OCI-LY3 (cell line): ENCODE measurements around the gene TCEANC.

Experiments
- H2AFZ ChIP-seq: fragments of 200-600, 300-600 bp; shearing (Covaris generic); 2 replicates; pipeline ENCODE4 v1.6.0; 2014; ENCODE audit warnings: antibody characterized with exemption, low read depth, low read length
- H3K27ac ChIP-seq: fragments of 200-600, 300-600 bp; sonication (generic); 2 replicates; pipeline ENCODE4 v1.5.1; 2014; ENCODE audit warnings: mild to moderate bottlenecking, low read length, moderate library complexity, mixed read lengths
- H3K27me3 ChIP-seq: fragments of 200-600, 300-600 bp; sonication (generic); 2 replicates; pipeline ENCODE4 v1.6.1; 2014; ENCODE audit warnings: low read depth, low read length, mixed read lengths
- H3K36me3 ChIP-seq: fragments of 200-600, 300-600 bp; sonication (generic); replicated peaks from 2 replicates; pipeline ENCODE3; 2014; ENCODE audit warnings: low read depth, low read length, mixed read lengths
- H3K4me1 ChIP-seq: fragments of 300-600, 200-600 bp; sonication (generic); 2 replicates; pipeline ENCODE4 v1.6.1; 2014; ENCODE audit warnings: low read length, mixed read lengths
- H3K4me2 ChIP-seq: fragments of 200-600, 300-600 bp; sonication (generic); 2 replicates; pipeline ENCODE4 v1.6.1; 2014; ENCODE audit warnings: low read length, mixed read lengths
- H3K4me3 ChIP-seq: fragments of 300-600, 200-600 bp; sonication (generic); 2 replicates; pipeline ENCODE4 v1.5.1; 2014; ENCODE audit warnings: antibody characterized with exemption, mild to moderate bottlenecking, low read length, moderate library complexity
- H3K79me2 ChIP-seq: fragments of 300-600, 200-600 bp; shearing (Covaris generic); 2 replicates; pipeline ENCODE4 v1.6.1; 2014; ENCODE audit warnings: mild to moderate bottlenecking, low read length, mixed read lengths
- H3K9ac ChIP-seq: fragments of 300-600, 200-600 bp; shearing (Covaris generic); 2 replicates; pipeline ENCODE4 v1.6.0; 2014; ENCODE audit warnings: mild to moderate bottlenecking, low read length, moderate library complexity
- H3K9me3 ChIP-seq: fragments of 200-600, 300-600 bp; shearing (Covaris generic); 2 replicates; pipeline ENCODE4 v1.6.1; 2014; ENCODE audit warnings: low read length, mixed read lengths; ENCODE audit not compliant: insufficient read depth
- H4K20me1 ChIP-seq: fragments of 200-600, 300-600 bp; sonication (generic); 2 replicates; pipeline ENCODE4 v1.6.1; 2016; ENCODE audit warnings: low read length, mixed read lengths; ENCODE audit not compliant: insufficient read depth
- CTCF ChIP-seq: fragments of 200-600, 300-600 bp; sonication (generic); IDR thresholded peaks from 2 replicates; pipeline ENCODE4 v1.5.1; 2014; ENCODE audit warnings: antibody characterized with exemption, low read length, low read depth
- EZH2phosphoT487 ChIP-seq: fragments of 200-600 bp; shearing (Covaris generic); IDR thresholded peaks from 2 replicates; pipeline ENCODE4 v1.6.1; 2018; ENCODE audit warnings: antibody characterized with exemption, mixed run types, low read depth

TCEANC gene

DNA sequence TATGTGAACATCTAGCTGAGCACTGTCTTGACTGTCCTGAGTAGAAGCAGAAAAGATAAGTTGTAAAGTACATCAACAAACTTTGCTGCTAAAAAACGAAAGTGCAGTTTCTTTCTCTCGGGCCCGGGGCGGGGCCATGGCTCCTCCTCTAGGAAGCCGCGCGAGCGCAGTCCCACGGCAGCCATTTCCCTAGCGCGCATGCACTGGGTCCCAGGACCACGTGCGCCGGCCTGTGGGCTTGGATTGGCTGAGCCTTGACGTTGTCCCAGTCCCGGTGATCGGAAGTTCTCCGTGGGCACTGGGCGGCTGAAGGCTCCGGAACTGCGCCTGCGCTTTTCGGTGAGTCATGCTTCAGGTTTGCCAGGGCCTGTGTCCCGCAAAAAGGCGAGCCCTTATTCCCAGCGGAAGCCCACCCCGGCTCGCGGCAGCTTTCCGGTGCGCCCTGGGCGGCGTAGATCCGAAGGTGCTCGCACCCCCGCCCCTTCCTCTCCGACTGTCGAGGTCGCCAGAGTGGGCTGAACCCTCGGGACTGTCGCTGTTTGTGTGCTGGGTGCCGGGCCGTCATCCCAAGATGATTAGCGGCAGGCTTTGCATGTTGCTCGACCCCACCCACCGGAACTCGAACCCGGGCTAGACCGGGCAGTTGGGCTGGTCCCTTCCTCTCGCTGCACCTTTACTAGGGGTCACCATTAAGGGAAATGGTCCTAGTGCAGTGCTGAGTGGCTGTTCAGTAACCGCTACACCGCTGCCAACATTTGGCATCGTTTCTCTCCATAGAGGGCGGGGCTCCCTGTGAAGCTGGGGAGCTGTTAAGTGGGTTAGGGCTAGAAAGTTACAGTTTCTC, at the start of gene TCEANC:
TCEANC (plus strand) TSS at position 292 of the 844 bp plus-strand sequence. CDS start 9,368 bp downstream, outside the sequence.
- no peaks in the 10 kb centered on the region for H3K36me3 ChIP-seq
- no peaks in the 10 kb centered on the region for H3K27me3 ChIP-seq
- H3K9ac ChIP-seq, result peak within 1 kb of the TSS; percentile 79
- peaks cover 10% of the 10 kb centered on the region for H3K79me2 ChIP-seq
- H2AFZ ChIP-seq, result peak within 1 kb of the TSS; percentile 72
- H4K20me1 ChIP-seq, result no peaks in the 10 kb centered on the region
- H3K27ac ChIP-seq, result peak within 1 kb of the TSS; percentile 88
- TF ChIP-seq EZH2phosphoT487 (no peak), CTCF (no peak)
- peaks cover 9% of the 10 kb centered on the region for H3K4me1 ChIP-seq
- peak within 1 kb of the TSS; percentile 94 for H3K4me2 ChIP-seq
- H3K9me3 ChIP-seq, result no peaks in the 10 kb centered on the region
- H3K4me3 ChIP-seq, result peak within 1 kb of the TSS; percentile 91

GRCh38 chrX:13605611-13606010, 47.3 kb upstream of the TCEANC start:
- Histone ChIP-seq H3K36me3 (no peaks in the 10 kb centered on the region), H3K9ac (no peak overlapping the region), H3K4me1 (peaks cover 9% of the 10 kb centered on the region), H3K9me3 (no peaks in the 10 kb centered on the region), H2AFZ (no peak overlapping the region), H3K79me2 (no peaks in the 10 kb centered on the region), H3K4me3 (no peak overlapping the region), H3K27ac (no peak overlapping the region), H3K4me2 (no peak overlapping the region), H3K27me3 (peaks cover 6% of the 10 kb centered on the region; the same call in 1 of the 2 replicates), H4K20me1 (no peaks in the 10 kb centered on the region)
- TF ChIP-seq CTCF (no peak), EZH2phosphoT487 (no peak)

DNA sequence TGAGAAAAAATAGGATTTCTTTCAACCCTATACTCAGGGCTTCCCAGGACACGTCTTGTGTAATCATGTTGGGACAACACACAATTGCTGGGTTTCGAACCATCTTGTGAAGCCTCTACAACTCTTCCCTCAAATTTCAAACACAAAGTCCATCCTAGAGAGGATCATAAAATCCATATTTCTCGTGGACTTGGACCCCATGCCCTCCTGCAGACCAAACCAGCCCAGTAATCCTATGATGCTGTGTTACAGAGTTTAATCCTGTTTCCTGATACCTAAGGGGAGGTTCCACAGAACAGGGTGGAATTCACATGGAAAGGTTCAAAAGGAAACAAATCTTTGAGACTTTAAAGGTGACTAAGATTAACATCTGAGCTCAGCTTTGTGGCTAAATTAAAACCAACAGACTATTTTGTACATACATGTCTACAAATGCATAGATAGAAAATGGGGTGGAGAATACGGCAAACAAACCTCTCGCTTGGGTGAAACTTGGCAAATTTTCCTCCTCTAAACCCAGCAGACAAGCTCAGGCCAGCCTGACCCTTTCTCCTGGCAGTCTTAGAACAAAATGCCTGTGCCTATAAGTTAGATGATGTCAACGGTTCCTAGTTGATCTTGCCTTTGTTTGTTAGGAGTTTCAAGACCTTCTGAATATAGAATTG, 45.5 kb upstream of the TCEANC start:
- H3K27me3 ChIP-seq, result peaks cover under 1% of the 10 kb centered on the region; the same call in 1 of the 2 replicates
- H3K79me2 ChIP-seq, result no peaks in the 10 kb centered on the region
- H2AFZ ChIP-seq, result no peak overlapping the region
- H3K9ac ChIP-seq, result no peak overlapping the region
- H3K9me3 ChIP-seq, result no peaks in the 10 kb centered on the region
- TF ChIP-seq CTCF (no peak), EZH2phosphoT487 (no peak)
- no peak overlapping the region for H3K4me3 ChIP-seq
- no peaks in the 10 kb centered on the region for H3K4me1 ChIP-seq
- no peak overlapping the region for H3K27ac ChIP-seq
- H4K20me1 ChIP-seq, result no peaks in the 10 kb centered on the region
- H3K4me2 ChIP-seq, result no peak overlapping the region
- no peaks in the 10 kb centered on the region for H3K36me3 ChIP-seq

DNA sequence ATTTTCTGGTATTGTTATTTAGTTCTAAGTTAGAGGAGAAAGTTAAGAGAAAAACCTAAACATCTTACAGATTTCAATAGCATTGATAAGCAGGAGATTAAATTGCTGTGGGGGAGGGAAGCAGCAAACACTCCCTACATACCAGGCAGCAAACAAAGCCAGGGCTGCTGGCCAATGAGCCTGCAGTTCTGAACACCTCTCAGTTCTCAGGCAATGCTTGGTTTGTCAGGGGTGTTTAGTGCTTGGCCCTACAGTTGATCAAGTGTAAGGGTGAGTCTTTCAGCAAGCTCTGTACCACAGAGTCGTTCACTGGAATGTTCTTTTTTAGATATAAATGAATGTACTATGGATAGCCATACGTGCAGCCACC, 45.0 kb upstream of the TCEANC start:
- H2AFZ ChIP-seq, result no peak overlapping the region
- H3K9me3 ChIP-seq, result no peaks in the 10 kb centered on the region
- no peak overlapping the region for H3K4me3 ChIP-seq
- no peaks in the 10 kb centered on the region for H3K4me1 ChIP-seq
- H4K20me1 ChIP-seq, result no peaks in the 10 kb centered on the region
- TF ChIP-seq EZH2phosphoT487, result no peak
- no peak for TF ChIP-seq CTCF
- H3K27me3 ChIP-seq, result no peaks in the 10 kb centered on the region
- no peaks in the 10 kb centered on the region for H3K36me3 ChIP-seq
- H3K9ac ChIP-seq, result no peak overlapping the region
- no peaks in the 10 kb centered on the region for H3K79me2 ChIP-seq
- no peak overlapping the region for H3K27ac ChIP-seq
- H3K4me2 ChIP-seq, result no peak overlapping the region
